Measurements from ENCODE around the gene SLC22A25. TPM values are rescaled to one million over a fixed set of nuclear protein-coding genes. Genes with fewer than 3 reads are reported as not detected.

Gene SLC22A25
- total RNA-seq, 1 experiment from 2014 or later: not detected

- H4K5ac ChIP-seq (ENCODE audit: insufficient read length, low read depth, low read length): no peak overlapping the region
- H3K9me3 ChIP-seq (ENCODE audit: control insufficient read depth, low read depth, low read length): peaks cover 7% of the 10 kb centered on the region
- no peak overlapping the region for H3K27ac ChIP-seq (ENCODE audit: insufficient read length, low read depth, low read length)
- no peak overlapping the region for H3T11ph ChIP-seq (ENCODE audit: low read length)
- no peak overlapping the region for H2BK20ac ChIP-seq (ENCODE audit: low read depth, low read length, poor library complexity, severe bottlenecking)
- no peak overlapping the region for H3K4ac ChIP-seq (ENCODE audit: low read depth, low read length)
- H3K27me3 ChIP-seq (ENCODE audit: insufficient read depth, low read length): no peaks in the 10 kb centered on the region
- H3K18ac ChIP-seq (ENCODE audit: insufficient read length, low read depth, low read length): no peak overlapping the region
- no peak for DNase-seq
- TF ChIP-seq CTCF (conservative IDR thresholded peaks at IDR 0.05): no peak
- no peaks in the 10 kb centered on the region for H3K4me1 ChIP-seq (ENCODE audit: insufficient read depth, low read length)
- H2BK120ac ChIP-seq (ENCODE audit: low read depth, low read length, poor library complexity, severe bottlenecking): no peak overlapping the region
- H3K23me2 ChIP-seq (ENCODE audit: insufficient read length, low read depth, low read length, poor library complexity, severe bottlenecking): no peaks in the 10 kb centered on the region
- H3K4me3 Mint-ChIP-seq: no peak overlapping the region
- H3K4me1 Mint-ChIP-seq: peaks cover 3 to 4% of the 10 kb centered on the region in 2 experiments; a peak in 2 of 4 replicates
- no peak overlapping the region for H3K14ac ChIP-seq (ENCODE audit: insufficient read depth, low read length)
- no peak overlapping the region for H2BK15ac ChIP-seq (ENCODE audit: low read depth, low read length)
- no peak overlapping the region for H3K23ac ChIP-seq (ENCODE audit: insufficient read length, low read depth, low read length)
- no peak overlapping the region for H3K9ac ChIP-seq (ENCODE audit: extremely low read depth, insufficient read length, low read length)
- H3K36me3 Mint-ChIP-seq (ENCODE audit: insufficient read depth in 1 of 3, low read depth in 3 of 3): no peaks in the 10 kb centered on the region
- no peak overlapping the region for H2AK5ac ChIP-seq (ENCODE audit: insufficient read length, low read length)
- H3K9me3 Mint-ChIP-seq: peaks cover 5 to 9% of the 10 kb centered on the region in 2 experiments
- no peaks in the 10 kb centered on the region for H4K20me1 ChIP-seq (ENCODE audit: control insufficient read depth, insufficient read depth, insufficient read length)
- H3K79me1 ChIP-seq (ENCODE audit: insufficient read depth, low read depth, low read length, poor library complexity, severe bottlenecking): no peaks in the 10 kb centered on the region
- no peak overlapping the region for H4K91ac ChIP-seq (ENCODE audit: insufficient read length, low read depth, low read length)
- no peak overlapping the region for H2BK12ac ChIP-seq (ENCODE audit: insufficient read length, low read depth, low read length)
- 0 out of 2 replicates have a peak, but pooled peaks cover 2% of the 10 kb centered on the region for H3K27me3 Mint-ChIP-seq (ENCODE audit: low read depth)
- H3K56ac ChIP-seq (ENCODE audit: insufficient read length, low read depth, low read length): no peak overlapping the region
- no peak overlapping the region for H2AFZ ChIP-seq (ENCODE audit: low read length)
- no peaks in the 10 kb centered on the region for H3K79me2 ChIP-seq (ENCODE audit: insufficient read depth, low read length)
- no peak overlapping the region for H2BK5ac ChIP-seq (ENCODE audit: insufficient read length, low read length)
- H3K27ac Mint-ChIP-seq: no peak overlapping the region
- H3K4me2 ChIP-seq (ENCODE audit: insufficient read depth, insufficient read length, low read length): no peak overlapping the region
- no peak overlapping the region for H4K8ac ChIP-seq (replicated peaks; ENCODE audit: insufficient read length, low read depth, low read length)
- no CpG with 5 or more reads among the region's 5 CpGs for WGBS (ENCODE audit: extremely low coverage, insufficient read length, low lambda C conversion rate)
Measured at GRCh38 chr11:63242089-63242781, 1.2 kb downstream of the SLC22A25 start.

Measured in H9 (cell line).